RWPE1 (cell line): ENCODE results near the gene KDM2B.
A peak's percentile ranks its signal among the peaks of the same experiment; 100 is the strongest.

Source experiments
- CTCF ChIA-PET: fragments of 350-600 bp; sonication (Branson Sonifier 250); formaldehyde crosslinking; extraction: SDS; loops from one replicate; lab custom pipeline; 2021; lab: Yijun Ruan, JAX
- POLR2A ChIA-PET: fragments of 400-600 bp; formaldehyde crosslinking; extraction: SDS; loops from one replicate; lab custom pipeline; 2020; ENCODE audit warnings: antibody characterized with exemption; ENCODE audit not compliant: low non-redundant PET; lab: Yijun Ruan, JAX
- DNase-seq: peaks from one replicate; pipeline ENCODE4 v3.0.0; 2012; ENCODE audit warnings: low spot score
- H3K27ac ChIP-seq: fragments of 450-650 bp; 2 replicates; pipeline ENCODE4 v1.5.1; 2017
- CTCF ChIP-seq: fragments of 450-650 bp; conservative IDR thresholded peaks from 2 replicates; pipeline ENCODE4 v1.5.1; 2017; ENCODE audit warnings: low read depth, mild to moderate bottlenecking

Gene KDM2B

GRCh38 chr12:121455766-121456420 lies 124.9 kb downstream of the KDM2B start:
- POLR2A ChIA-PET, result interaction anchor here (0.5 kb wide), 1 partner anchor 28 kb away, joined by 3 read pairs; no protein-coding TSS in a partner anchor
- DNase-seq, result no peak
- CTCF ChIA-PET, result interaction anchor here (0.5 to 1.2 kb wide), 2 partner anchors 12 to 338 kb away, joined by 3 to 8 read pairs; no protein-coding TSS in a partner anchor
- no peak for TF ChIP-seq CTCF
- no peak overlapping the region for H3K27ac ChIP-seq

- no peak for DNase-seq
- no peak for TF ChIP-seq CTCF
- ChIA-PET POLR2A (no interaction called here), CTCF (interaction anchor here (0.7 to 1.2 kb wide), 2 partner anchors 11 to 252 kb away, joined by 5 to 8 read pairs; no protein-coding TSS in a partner anchor)
- H3K27ac ChIP-seq, result no peak overlapping the region
These were observed 125.9 kb downstream of the KDM2B start for GRCh38 chr12:121454921-121455320.

- no peak for TF ChIP-seq CTCF
- H3K27ac ChIP-seq, result no peak overlapping the region
- DNase-seq, result no peak
- POLR2A ChIA-PET, result no interaction called here
- CTCF ChIA-PET, result interaction anchor here (0.6 kb wide), 1 partner anchor 81 kb away, joined by 4 read pairs; no protein-coding TSS in a partner anchor
These were observed 127.2 kb downstream of the KDM2B start for GRCh38 chr12:121453629-121454028.

- peak overlapping the region; percentile 66 for H3K27ac ChIP-seq
- no peak for DNase-seq
- ChIA-PET CTCF (interaction anchor here (0.5 to 1.8 kb wide), 3 partner anchors 10 to 293 kb away, joined by 3 to 20 read pairs (median 3); no protein-coding TSS in a partner anchor), POLR2A (no interaction called here)
- no peak for TF ChIP-seq CTCF
These were observed 127.8 kb downstream of the KDM2B start for GRCh38 chr12:121452985-121453360.

GRCh38 chr12:121452340-121452984 lies 128.4 kb downstream of the KDM2B start:
- H3K27ac ChIP-seq, result peak overlapping the region; percentile 66
- CTCF ChIA-PET, result interaction anchor here (0.5 to 1.8 kb wide), 3 partner anchors 9 to 293 kb away, joined by 3 to 20 read pairs (median 3); no protein-coding TSS in a partner anchor
- POLR2A ChIA-PET, result no interaction called here
- no peak for TF ChIP-seq CTCF
- peak; percentile 66 for DNase-seq

GRCh38 chr12:121451961-121452339 lies 128.9 kb downstream of the KDM2B start:
- POLR2A ChIA-PET, result no interaction called here
- CTCF ChIA-PET, result interaction anchor here (1.8 kb wide), 1 partner anchor 9 kb away, joined by 20 read pairs; no protein-coding TSS in a partner anchor
- TF ChIP-seq CTCF, result no peak
- H3K27ac ChIP-seq, result peak overlapping the region; percentile 66
- no peak for DNase-seq
